K562 (cell line): ENCODE results near the gene CRAT. TPM values are rescaled to one million over a fixed set of nuclear protein-coding genes. Genes with fewer than 3 reads are reported as not detected.

Experiments
- ARID2 ChIP-seq: fragments of 450-650 bp; IDR thresholded peaks from 2 replicates; pipeline ENCODE4 v1.6.1; 2017; ENCODE audit warnings: antibody characterized with exemption, mild to moderate bottlenecking
- ATF6 ChIP-seq: sonication (generic); formaldehyde crosslinking; IDR thresholded peaks from 2 replicates; pipeline ENCODE4 v1.4.0; 2020; ENCODE audit warnings: mild to moderate bottlenecking, missing genetic modification reagents
- ATF7 ChIP-seq: fragments of 450-650 bp; IDR thresholded peaks from 2 replicates; pipeline ENCODE4 v1.7.1; 2014; ENCODE audit warnings: mild to moderate bottlenecking, moderate library complexity
- CC2D1A ChIP-seq: fragments of 450-650 bp; IDR thresholded peaks from 2 replicates; pipeline ENCODE4 v1.6.1; 2017; ENCODE audit warnings: mild to moderate bottlenecking
- ELF1 ChIP-seq: fragments of 200-800 bp; sonication (Bioruptor generic); IDR thresholded peaks from 2 replicates; pipeline ENCODE4 v1.6.1; 2016; ENCODE audit warnings: missing genetic modification characterization, missing compliant biosample characterization
- ETS1 ChIP-seq: conservative IDR thresholded peaks from 2 replicates; pipeline ENCODE4 v1.6.1; 2011; ENCODE audit warnings: low read depth, mild to moderate bottlenecking, low read length; ENCODE audit not compliant: control insufficient read depth
- ETV1 ChIP-seq: fragments of 450-650 bp; conservative IDR thresholded peaks from 2 replicates; pipeline ENCODE4 v1.6.1; 2016; ENCODE audit warnings: missing genetic modification characterization, control low read depth, low read depth, missing compliant biosample characterization
- FOS ChIP-seq: IDR thresholded peaks from 3 replicates; pipeline ENCODE4 v1.6.1; 2011; ENCODE audit not compliant: insufficient read length; ENCODE audit errors: extremely low read depth
- GTF2F1 ChIP-seq: IDR thresholded peaks from 2 replicates; pipeline ENCODE4 v1.6.1; 2011; ENCODE audit warnings: low read depth, low read length, improper control_type of control experiment
- HIVEP1 ChIP-seq: fragments of 250-450 bp; sonication (Bioruptor Pico); IDR thresholded peaks from 2 replicates; pipeline ENCODE4 v1.4.0; 2020; ENCODE audit warnings: mild to moderate bottlenecking
- HLTF ChIP-seq: fragments of 450-650 bp; IDR thresholded peaks from 2 replicates; pipeline ENCODE4 v1.6.1; 2016
- HOMEZ ChIP-seq: fragments of 250-450 bp; sonication (Bioruptor Pico); IDR thresholded peaks from 2 replicates; pipeline ENCODE4 v1.4.0; 2020; ENCODE audit warnings: mild to moderate bottlenecking, moderate library complexity
- ILF3 ChIP-seq: fragments of 450-650 bp; IDR thresholded peaks from 2 replicates; pipeline ENCODE4 v1.6.1; 2018; ENCODE audit warnings: antibody characterized with exemption, mild to moderate bottlenecking, moderate library complexity, borderline replicate concordance
- MCM2 ChIP-seq: fragments of 450-650 bp; IDR thresholded peaks from 2 replicates; pipeline ENCODE4 v1.6.1; 2017; ENCODE audit warnings: low read depth, mild to moderate bottlenecking
- MEF2D ChIP-seq: conservative IDR thresholded peaks from 2 replicates; pipeline ENCODE4 v1.6.1; 2016; ENCODE audit warnings: low read depth, missing genetic modification characterization, missing compliant biosample characterization
- MTF1 ChIP-seq: fragments of 250-450 bp; sonication (Bioruptor Pico); IDR thresholded peaks from 2 replicates; pipeline ENCODE4 v1.9.0; 2021; ENCODE audit warnings: moderate library complexity, mild to moderate bottlenecking, inconsistent platforms, borderline replicate concordance
- NEUROD1 ChIP-seq: fragments of 150-350 bp; IDR thresholded peaks from 2 replicates; pipeline ENCODE4 v1.6.1; 2014; ENCODE audit warnings: borderline replicate concordance, low read length, low read depth; ENCODE audit not compliant: partially characterized antibody
- NRF1 ChIP-seq, 2 experiments: fragments of 450-650 bp; IDR thresholded peaks in 1 of 2; conservative IDR thresholded peaks in 1 of 2; 2 replicates each; pipeline ENCODE4 v1.6.1; 2014; ENCODE audit warnings: mild to moderate bottlenecking in 2 of 2
- RAD21 ChIP-seq, 2 experiments: fragments of 250-450 bp in 1 of 2; fragments of 450-650 bp in 1 of 2; sonication (Bioruptor Pico) in 1 of 2; formaldehyde crosslinking in 1 of 2; IDR thresholded peaks in 1 of 2; conservative IDR thresholded peaks in 1 of 2; 2 replicates each; pipeline versions ENCODE4 v1.4.0 to v1.8.0; 2020 to 2022; ENCODE audit warnings: mild to moderate bottlenecking in 2 of 2, moderate library complexity in 1 of 2
- TAF15 ChIP-seq: fragments of 200-400 bp; formaldehyde crosslinking; IDR thresholded peaks from 2 replicates; pipeline ENCODE4 v1.6.1; 2017; ENCODE audit warnings: mild to moderate bottlenecking, low read depth, low read length, moderate library complexity
- TRIM28 ChIP-seq: fragments of 450-650 bp; IDR thresholded peaks from 2 replicates; pipeline ENCODE4 v1.6.1; 2017
- ZNF143 ChIP-seq: sonication (generic); formaldehyde crosslinking; IDR thresholded peaks from 2 replicates; pipeline ENCODE4 v1.9.0; 2022; ENCODE audit warnings: mild to moderate bottlenecking, missing genetic modification reagents
- ZNF197 ChIP-seq: fragments of 200-800 bp; sonication (Bioruptor generic); IDR thresholded peaks from 2 replicates; pipeline ENCODE4 v1.6.1; 2016; ENCODE audit warnings: low read depth, missing genetic modification characterization, missing compliant biosample characterization
- ZNF24 ChIP-seq: fragments of 450-650 bp; IDR thresholded peaks from 2 replicates; pipeline ENCODE4 v1.6.1; 2016
- ZNF354B ChIP-seq: fragments of 250-450 bp; sonication (Bioruptor Pico); IDR thresholded peaks from 2 replicates; pipeline ENCODE4 v1.4.0; 2020
- ZNF445 ChIP-seq: fragments of 250-450 bp; sonication (Bioruptor Pico); IDR thresholded peaks from 2 replicates; pipeline ENCODE4 v1.4.0; 2020; ENCODE audit warnings: low read depth, mild to moderate bottlenecking, moderate library complexity
- ZNF778 ChIP-seq: fragments of 450-650 bp; formaldehyde crosslinking; IDR thresholded peaks from 2 replicates; pipeline ENCODE4 v1.4.0; 2020; ENCODE audit warnings: mild to moderate bottlenecking, moderate library complexity
- polyA plus RNA-seq, 8 experiments: library from polyadenylated mRNA; depleted of rRNA in 4 of 8; stranded (reverse) in 5 of 8; unstranded in 3 of 8; fragments of >200 nt; fragmentation: Nextera tagmentation in 2 of 8; fragmentation: Illumina TruSeq in 1 of 8; extraction: Ambion mirVana in 2 of 8; extraction: Trizol in 1 of 8; gene quantifications; 2 replicates each; pipeline versions ENCODE4 v1.2.1 to v1.2.3, GENCODE V29; 2011 to 2014; ENCODE audit warnings: inconsistent platforms in 1 of 8, missing spikeins in 1 of 8
- total RNA-seq, 7 experiments: library from RNA; depleted of rRNA in 6 of 7; stranded (reverse); fragments of >200 nt in 6 of 7; fragmentation: Illumina TruSeq in 2 of 7; extraction: Trizol in 2 of 7; gene quantifications; 2 replicates each; pipeline versions ENCODE4 v1.2.1 to v1.2.3, GENCODE V29; 2011 to 2021; ENCODE audit warnings: low replicate concordance in 1 of 7

CRAT gene
- total and polyA plus RNA-seq, 9 of the 15 experiments (the other 6 are each of a cell fraction or from before 2014, with no cell fraction given), result 0.20 to 13.8 (median 5.4) TPM

GRCh38 chr9:129110740-129111527 lies at the start of gene CRAT, which contains the start of gene PTPA (continued):
- TF ChIP-seq MCM2, result no peak
- TF ChIP-seq HIVEP1 (CRISPR knock-in tag), result no peak
- 0 out of 2 replicates have a peak, but pooled peaks have one; percentile 62 for TF ChIP-seq ATF6 (CRISPR knock-in tag)
- TF ChIP-seq ARID2, result no peak
- peak; percentile 82 for TF ChIP-seq TRIM28
- no peak for TF ChIP-seq ILF3
- no peak for TF ChIP-seq FOS
- TF ChIP-seq TAF15, result no peak
- peak; percentile 96 for TF ChIP-seq NRF1 (conservative IDR thresholded peaks at IDR 0.05 in 1 of 2, IDR thresholded peaks at IDR 0.05 in 1 of 2)
- no peak for TF ChIP-seq RAD21 (CRISPR knock-in tag; conservative IDR thresholded peaks at IDR 0.05 in 1 of 2, IDR thresholded peaks at IDR 0.05 in 1 of 2)
- TF ChIP-seq MEF2D (tag), result no peak
- no peak for TF ChIP-seq ETV1
- TF ChIP-seq ZNF778 (CRISPR knock-in tag), result no peak
- no peak for TF ChIP-seq ZNF24
- no peak for TF ChIP-seq ZNF143 (CRISPR knock-in tag)
- TF ChIP-seq ZNF354B (CRISPR knock-in tag), result no peak
- TF ChIP-seq ELF1 (tag), result no peak
- TF ChIP-seq GTF2F1, result no peak
- no peak for TF ChIP-seq MTF1 (CRISPR knock-in tag)
- TF ChIP-seq HOMEZ, result no peak
- TF ChIP-seq NEUROD1, result no peak
- no peak for TF ChIP-seq CC2D1A
- TF ChIP-seq ZNF197 (CRISPR knock-in tag), result 0 out of 2 replicates have a peak, but pooled peaks have one; percentile 28
- TF ChIP-seq ATF7, result peak; percentile 79
- TF ChIP-seq ETS1, result peak; percentile 87
- no peak for TF ChIP-seq ZNF445 (CRISPR knock-in tag)
- TF ChIP-seq HLTF, result peak; percentile 63; the same call in 1 of the 2 replicates
